GM23338 (cell line): Measurements from ENCODE around the gene NEIL1. TPM values are rescaled to one million over a fixed set of nuclear protein-coding genes. Genes with fewer than 3 reads are reported as not detected.

Experiments used
- ATAC-seq: fragments of 200-7000 bp; cut with Tn5 transposase; 3 replicates; pipeline ENCODE4 v1.9.1; 2020
- DNase-seq: peaks from one replicate; pipeline ENCODE4 v3.0.0-alpha.2; 2015; ENCODE audit warnings: low spot score
- H2AFZ ChIP-seq: fragments of 200-600 bp; sonication (generic); 2 replicates; pipeline ENCODE4 v1.8.0; 2016; ENCODE audit warnings: antibody characterized with exemption, mild to moderate bottlenecking, moderate library complexity
- H3F3A ChIP-seq: fragments of 200-600 bp; sonication (generic); replicated peaks from 2 replicates; pipeline ENCODE4 v1.8.0; 2017; ENCODE audit warnings: antibody characterized with exemption, mixed run types, low read depth
- H3K27ac ChIP-seq: fragments of 200-600 bp; sonication (generic); 2 replicates; pipeline ENCODE4 v1.6.1; 2016; ENCODE audit warnings: low read depth
- H3K27me3 ChIP-seq: fragments of 200-600 bp; sonication (generic); 2 replicates; pipeline ENCODE4 v1.8.0; 2016; ENCODE audit warnings: mild to moderate bottlenecking, mixed run types, moderate library complexity; ENCODE audit not compliant: insufficient read depth
- H3K36me3 ChIP-seq: fragments of 200-600 bp; sonication (generic); 2 replicates; pipeline ENCODE4 v1.8.0; 2016; ENCODE audit warnings: mild to moderate bottlenecking; ENCODE audit not compliant: insufficient read depth
- H3K4me1 ChIP-seq: fragments of 200-600 bp; sonication (generic); 2 replicates; pipeline ENCODE4 v1.8.0; 2016; ENCODE audit warnings: mild to moderate bottlenecking, moderate library complexity; ENCODE audit not compliant: insufficient read depth
- H3K4me2 ChIP-seq: fragments of 200-600 bp; sonication (generic); 2 replicates; pipeline ENCODE4 v1.7.1; 2017; ENCODE audit warnings: mixed run types
- H3K4me3 ChIP-seq: fragments of 200-600 bp; sonication (generic); 2 replicates; pipeline ENCODE4 v1.6.1; 2016; ENCODE audit warnings: mixed run types
- H3K79me2 ChIP-seq: fragments of 200-600 bp; sonication (generic); replicated peaks from 2 replicates; pipeline ENCODE4 v1.8.0; 2017; ENCODE audit warnings: mild to moderate bottlenecking; ENCODE audit not compliant: insufficient read depth
- H3K9me2 ChIP-seq: fragments of 200-600 bp; sonication (generic); 2 replicates; pipeline ENCODE4 v1.8.0; 2017; ENCODE audit not compliant: insufficient read depth
- H4K20me1 ChIP-seq: fragments of 200-600 bp; sonication (generic); replicated peaks from 2 replicates; pipeline ENCODE4 v1.8.0; 2017; ENCODE audit warnings: mild to moderate bottlenecking; ENCODE audit not compliant: insufficient read depth
- H3K27ac Mint-ChIP-seq: 2 replicates; pipeline ENCODE4 v1.8.0; 2020; ENCODE audit warnings: inconsistent platforms, mild to moderate bottlenecking, moderate library complexity, mixed read lengths
- H3K27me3 Mint-ChIP-seq: 3 replicates; pipeline ENCODE4 v1.8.0; 2022; ENCODE audit warnings: low read depth, mild to moderate bottlenecking, moderate library complexity, mixed read lengths, inconsistent platforms; ENCODE audit not compliant: insufficient read depth, poor library complexity
- H3K36me3 Mint-ChIP-seq: 3 replicates; pipeline ENCODE4 v1.8.0; 2021; ENCODE audit warnings: low read depth, mild to moderate bottlenecking, inconsistent platforms, moderate library complexity, mixed read lengths
- H3K4me1 Mint-ChIP-seq: 3 replicates; pipeline ENCODE4 v1.8.0; 2020; ENCODE audit warnings: mild to moderate bottlenecking, inconsistent platforms, mixed read lengths
- H3K4me3 Mint-ChIP-seq: 3 replicates; pipeline ENCODE4 v1.8.0; 2021; ENCODE audit warnings: moderate library complexity, mild to moderate bottlenecking, inconsistent platforms, mixed read lengths
- H3K9me3 Mint-ChIP-seq: 3 replicates; pipeline ENCODE4 v1.8.0; 2020; ENCODE audit warnings: moderate library complexity, mild to moderate bottlenecking, inconsistent platforms, mixed read lengths
- CREB1 ChIP-seq: fragments of 250-450 bp; sonication (Bioruptor Pico); IDR thresholded peaks from 2 replicates; pipeline ENCODE4 v1.5.0; 2020; ENCODE audit warnings: low read depth, mild to moderate bottlenecking, moderate library complexity
- EZH2 ChIP-seq: fragments of 200-600 bp; sonication (generic); IDR thresholded peaks from one replicate; pipeline ENCODE4 v1.8.0; 2017; ENCODE audit warnings: antibody characterized with exemption, mild to moderate bottlenecking, low read depth; ENCODE audit not compliant: unreplicated experiment
- EZH2phosphoT487 ChIP-seq: fragments of 200-600 bp; sonication (generic); IDR thresholded peaks from one replicate; pipeline ENCODE4 v1.8.1; 2018; ENCODE audit warnings: antibody characterized with exemption; ENCODE audit not compliant: unreplicated experiment
- JUNB ChIP-seq: IDR thresholded peaks from one replicate; pipeline ENCODE4 v1.6.1; 2016; ENCODE audit warnings: antibody characterized with exemption; ENCODE audit not compliant: unreplicated experiment
- NANOG ChIP-seq: IDR thresholded peaks from 2 replicates; pipeline ENCODE4 v1.6.1; 2016; ENCODE audit warnings: antibody characterized with exemption, borderline replicate concordance
- POLR2AphosphoS5 ChIP-seq: IDR thresholded peaks from 2 replicates; pipeline ENCODE4 v1.6.1; 2016; ENCODE audit warnings: antibody characterized with exemption, low read depth
- REST ChIP-seq: IDR thresholded peaks from one replicate; pipeline ENCODE4 v1.6.1; 2018; ENCODE audit warnings: antibody characterized with exemption; ENCODE audit not compliant: unreplicated experiment
- STAT1 ChIP-seq: IDR thresholded peaks from one replicate; pipeline ENCODE4 v1.6.1; 2016; ENCODE audit warnings: antibody characterized with exemption; ENCODE audit not compliant: unreplicated experiment
- ZNF114 ChIP-seq: fragments of 250-450 bp; sonication (Bioruptor Pico); IDR thresholded peaks from 2 replicates; pipeline ENCODE4 v1.5.0; 2020; ENCODE audit warnings: mild to moderate bottlenecking, moderate library complexity
- ZNF462 ChIP-seq: fragments of 250-450 bp; sonication (Bioruptor Pico); IDR thresholded peaks from 2 replicates; pipeline ENCODE4 v1.5.0; 2020; ENCODE audit warnings: mild to moderate bottlenecking, moderate library complexity
- polyA plus RNA-seq: library from polyadenylated mRNA; unstranded; fragments of >200 nt; fragmentation: Nextera tagmentation; extraction: Ambion mirVana; gene quantifications from 2 replicates; pipeline ENCODE4 v1.2.1, GENCODE V29; 2016
- total RNA-seq: library from RNA; depleted of rRNA; stranded (reverse); fragments of >200 nt; shearing (Covaris generic); gene quantifications from 2 replicates; pipeline ENCODE4 v1.2.3, GENCODE V29; 2014
- TF ChIP-seq, protein P1 (sequence below), 2 experiments: fragments of 200-600 bp in 1 of 2; sonication (generic) in 1 of 2; conservative IDR thresholded peaks; 2 replicates each; pipeline versions ENCODE4 v1.5.1 to v1.6.1; 2016 to 2017; ENCODE audit warnings: antibody characterized with exemption in 2 of 2, low read depth in 2 of 2, mild to moderate bottlenecking in 2 of 2, moderate library complexity in 1 of 2
- TF ChIP-seq, protein P2 (sequence below): IDR thresholded peaks from 2 replicates; pipeline ENCODE4 v1.6.1; 2016; ENCODE audit warnings: antibody characterized with exemption

The NEIL1 gene
- total and polyA plus RNA-seq, 2 experiments from 2014 or later, result 6.2 to 17.0 TPM

GRCh38 chr15:75361989-75362641 lies 15.3 kb downstream of the NEIL1 start:
- no peaks in the 10 kb centered on the region for H3K36me3 ChIP-seq
- H3K4me1 Mint-ChIP-seq, result no peaks in the 10 kb centered on the region; the same call in 1 of the 3 replicates
- DNase-seq (no peak), ATAC-seq (no peak)
- H2AFZ ChIP-seq, result no peak overlapping the region
- no peak overlapping the region for H3K4me2 ChIP-seq
- no peaks in the 10 kb centered on the region for H3K79me2 ChIP-seq
- H3K4me3 ChIP-seq, result no peak overlapping the region
- H4K20me1 ChIP-seq, result no peaks in the 10 kb centered on the region
- no peaks in the 10 kb centered on the region for H3K27me3 ChIP-seq
- peaks cover 41% of the 10 kb centered on the region for H3K36me3 Mint-ChIP-seq
- H3K27ac Mint-ChIP-seq, result no peak overlapping the region
- no peaks in the 10 kb centered on the region for H3K9me2 ChIP-seq
- H3K9me3 Mint-ChIP-seq, result no peaks in the 10 kb centered on the region
- H3F3A ChIP-seq, result no peaks in the 10 kb centered on the region
- H3K27ac ChIP-seq, result no peak overlapping the region
- no peak for TF ChIP-seq JUNB
- TF ChIP-seq CREB1 (CRISPR knock-in tag), result no peak
- TF ChIP-seq REST, result no peak
- no peak for TF ChIP-seq ZNF114 (CRISPR knock-in tag)
- TF ChIP-seq STAT1, result no peak
- no peak for TF ChIP-seq EZH2
- TF ChIP-seq ZNF462 (CRISPR knock-in tag), result no peak
- TF ChIP-seq NANOG, result no peak
- TF ChIP-seq EZH2phosphoT487, result no peak
- TF ChIP-seq POLR2AphosphoS5, result no peak
- TF ChIP-seq, protein P1, sequence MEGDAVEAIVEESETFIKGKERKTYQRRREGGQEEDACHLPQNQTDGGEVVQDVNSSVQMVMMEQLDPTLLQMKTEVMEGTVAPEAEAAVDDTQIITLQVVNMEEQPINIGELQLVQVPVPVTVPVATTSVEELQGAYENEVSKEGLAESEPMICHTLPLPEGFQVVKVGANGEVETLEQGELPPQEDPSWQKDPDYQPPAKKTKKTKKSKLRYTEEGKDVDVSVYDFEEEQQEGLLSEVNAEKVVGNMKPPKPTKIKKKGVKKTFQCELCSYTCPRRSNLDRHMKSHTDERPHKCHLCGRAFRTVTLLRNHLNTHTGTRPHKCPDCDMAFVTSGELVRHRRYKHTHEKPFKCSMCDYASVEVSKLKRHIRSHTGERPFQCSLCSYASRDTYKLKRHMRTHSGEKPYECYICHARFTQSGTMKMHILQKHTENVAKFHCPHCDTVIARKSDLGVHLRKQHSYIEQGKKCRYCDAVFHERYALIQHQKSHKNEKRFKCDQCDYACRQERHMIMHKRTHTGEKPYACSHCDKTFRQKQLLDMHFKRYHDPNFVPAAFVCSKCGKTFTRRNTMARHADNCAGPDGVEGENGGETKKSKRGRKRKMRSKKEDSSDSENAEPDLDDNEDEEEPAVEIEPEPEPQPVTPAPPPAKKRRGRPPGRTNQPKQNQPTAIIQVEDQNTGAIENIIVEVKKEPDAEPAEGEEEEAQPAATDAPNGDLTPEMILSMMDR (conservative IDR thresholded peaks at IDR 0.05; ENCODE audit: low read depth in 2 of 2), result no peak
- TF ChIP-seq, protein P2, sequence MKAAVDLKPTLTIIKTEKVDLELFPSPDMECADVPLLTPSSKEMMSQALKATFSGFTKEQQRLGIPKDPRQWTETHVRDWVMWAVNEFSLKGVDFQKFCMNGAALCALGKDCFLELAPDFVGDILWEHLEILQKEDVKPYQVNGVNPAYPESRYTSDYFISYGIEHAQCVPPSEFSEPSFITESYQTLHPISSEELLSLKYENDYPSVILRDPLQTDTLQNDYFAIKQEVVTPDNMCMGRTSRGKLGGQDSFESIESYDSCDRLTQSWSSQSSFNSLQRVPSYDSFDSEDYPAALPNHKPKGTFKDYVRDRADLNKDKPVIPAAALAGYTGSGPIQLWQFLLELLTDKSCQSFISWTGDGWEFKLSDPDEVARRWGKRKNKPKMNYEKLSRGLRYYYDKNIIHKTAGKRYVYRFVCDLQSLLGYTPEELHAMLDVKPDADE, result no peak
- H3K4me3 Mint-ChIP-seq, result no peak overlapping the region
- H3K4me1 ChIP-seq, result no peaks in the 10 kb centered on the region
- H3K27me3 Mint-ChIP-seq, result peaks cover 15% of the 10 kb centered on the region
